Measurements from ENCODE around the gene TMIGD1. TPM values are rescaled to one million over a fixed set of nuclear protein-coding genes. Genes with fewer than 3 reads are reported as not detected.

Gene TMIGD1
- polyA plus RNA-seq, 1 donor (not counting 4 experiments of a cell fraction or from before 2014, with no cell fraction given), result not detected

GRCh38 chr17:30354701-30355100 lies 20.8 kb upstream of the TMIGD1 start:
- Histone ChIP-seq H2AFZ (ENCODE audit: control insufficient read depth, low read length) (no peak overlapping the region), H3K36me3 (ENCODE audit: control insufficient read depth in 2 of 2, extremely low read depth in 1 of 2, insufficient read depth in 2 of 2, low read length in 2 of 2) (no peaks in the 10 kb centered on the region), H3K27me3 (ENCODE audit: control insufficient read depth, extremely low read depth, insufficient read depth, low read length) (peaks cover 6% of the 10 kb centered on the region), H3K9me3 (ENCODE audit: control insufficient read depth, low read depth, low read length) (no peaks in the 10 kb centered on the region), H3K9ac (ENCODE audit: control insufficient read depth, extremely low read depth, insufficient read depth, low read length) (no peak overlapping the region), H4K20me1 (ENCODE audit: control insufficient read depth, extremely low read depth, insufficient read depth, low read length) (no peaks in the 10 kb centered on the region), H3K9me1 (ENCODE audit: control insufficient read depth, extremely low read depth, insufficient read depth, low read length) (no peaks in the 10 kb centered on the region), H3K4me1 (ENCODE audit: control insufficient read depth, extremely low read depth, insufficient read depth, low read length) (no peaks in the 10 kb centered on the region), H3K79me2 (ENCODE audit: control insufficient read depth, insufficient read depth, low read length) (no peaks in the 10 kb centered on the region), H3K4me3 (ENCODE audit: control insufficient read depth in 2 of 3, extremely low read depth in 1 of 3, insufficient read depth in 2 of 3, low read depth in 1 of 3, low read length in 3 of 3) (no peak overlapping the region), H3K4me2 (ENCODE audit: control insufficient read depth, extremely low read depth, insufficient read depth, low read depth, low read length) (no peak overlapping the region), H3K27ac (ENCODE audit: control insufficient read depth, insufficient read depth, low read length) (no peak overlapping the region)
- no peak for TF ChIP-seq CTCF (optimal IDR thresholded peaks at IDR 0.05 in 1 of 3, IDR thresholded peaks at IDR 0.05 in 1 of 3, conservative IDR thresholded peaks at IDR 0.05 in 1 of 3; ENCODE audit: extremely low read depth in 1 of 3, insufficient read depth in 2 of 3, low read length in 3 of 3)
- no peak for TF ChIP-seq EZH2 (IDR thresholded peaks at IDR 0.05; ENCODE audit: low read length)
- dilution Hi-C loops (cut with MboI; ENCODE audit: extremely low pct_ligation_motif_present, low sequenced_read_pairs), result no loop called here
- no peak for DNase-seq (ENCODE audit: low read depth, low spot score)
- FAIRE-seq, result no peak

GRCh38 chr17:30352240-30352814 lies 18.5 kb upstream of the TMIGD1 start:
- Histone ChIP-seq H3K9me1 (ENCODE audit: control insufficient read depth, extremely low read depth, insufficient read depth, low read length) (no peaks in the 10 kb centered on the region), H4K20me1 (ENCODE audit: control insufficient read depth, extremely low read depth, insufficient read depth, low read length) (no peaks in the 10 kb centered on the region), H3K79me2 (ENCODE audit: control insufficient read depth, insufficient read depth, low read length) (no peaks in the 10 kb centered on the region), H3K27ac (ENCODE audit: control insufficient read depth, insufficient read depth, low read length) (no peak overlapping the region), H3K9ac (ENCODE audit: control insufficient read depth, extremely low read depth, insufficient read depth, low read length) (no peak overlapping the region), H3K4me3 (ENCODE audit: control insufficient read depth in 2 of 3, extremely low read depth in 1 of 3, insufficient read depth in 2 of 3, low read depth in 1 of 3, low read length in 3 of 3) (no peak overlapping the region), H3K36me3 (ENCODE audit: control insufficient read depth in 2 of 2, extremely low read depth in 1 of 2, insufficient read depth in 2 of 2, low read length in 2 of 2) (no peaks in the 10 kb centered on the region), H2AFZ (ENCODE audit: control insufficient read depth, low read length) (no peak overlapping the region), H3K27me3 (ENCODE audit: control insufficient read depth, extremely low read depth, insufficient read depth, low read length) (peaks cover 6% of the 10 kb centered on the region), H3K4me1 (ENCODE audit: control insufficient read depth, extremely low read depth, insufficient read depth, low read length) (no peaks in the 10 kb centered on the region), H3K9me3 (ENCODE audit: control insufficient read depth, low read depth, low read length) (no peaks in the 10 kb centered on the region), H3K4me2 (ENCODE audit: control insufficient read depth, extremely low read depth, insufficient read depth, low read depth, low read length) (no peak overlapping the region)
- no peak for TF ChIP-seq CTCF (optimal IDR thresholded peaks at IDR 0.05 in 1 of 3, IDR thresholded peaks at IDR 0.05 in 1 of 3, conservative IDR thresholded peaks at IDR 0.05 in 1 of 3; ENCODE audit: extremely low read depth in 1 of 3, insufficient read depth in 2 of 3, low read length in 3 of 3)
- no peak for TF ChIP-seq EZH2 (IDR thresholded peaks at IDR 0.05; ENCODE audit: low read length)
- DNase-seq (ENCODE audit: low read depth, low spot score), result no peak
- no peak for FAIRE-seq
- dilution Hi-C loops (cut with MboI; ENCODE audit: extremely low pct_ligation_motif_present, low sequenced_read_pairs), result no loop called here

All from keratinocyte (primary cell).